ENCODE data around the gene RGS3. TPM values are rescaled to one million over a fixed set of nuclear protein-coding genes. Genes with fewer than 3 reads are reported as not detected.

Gene RGS3
- total RNA-seq, 1 donor from 2014 or later, result 29.9 TPM

DNA sequence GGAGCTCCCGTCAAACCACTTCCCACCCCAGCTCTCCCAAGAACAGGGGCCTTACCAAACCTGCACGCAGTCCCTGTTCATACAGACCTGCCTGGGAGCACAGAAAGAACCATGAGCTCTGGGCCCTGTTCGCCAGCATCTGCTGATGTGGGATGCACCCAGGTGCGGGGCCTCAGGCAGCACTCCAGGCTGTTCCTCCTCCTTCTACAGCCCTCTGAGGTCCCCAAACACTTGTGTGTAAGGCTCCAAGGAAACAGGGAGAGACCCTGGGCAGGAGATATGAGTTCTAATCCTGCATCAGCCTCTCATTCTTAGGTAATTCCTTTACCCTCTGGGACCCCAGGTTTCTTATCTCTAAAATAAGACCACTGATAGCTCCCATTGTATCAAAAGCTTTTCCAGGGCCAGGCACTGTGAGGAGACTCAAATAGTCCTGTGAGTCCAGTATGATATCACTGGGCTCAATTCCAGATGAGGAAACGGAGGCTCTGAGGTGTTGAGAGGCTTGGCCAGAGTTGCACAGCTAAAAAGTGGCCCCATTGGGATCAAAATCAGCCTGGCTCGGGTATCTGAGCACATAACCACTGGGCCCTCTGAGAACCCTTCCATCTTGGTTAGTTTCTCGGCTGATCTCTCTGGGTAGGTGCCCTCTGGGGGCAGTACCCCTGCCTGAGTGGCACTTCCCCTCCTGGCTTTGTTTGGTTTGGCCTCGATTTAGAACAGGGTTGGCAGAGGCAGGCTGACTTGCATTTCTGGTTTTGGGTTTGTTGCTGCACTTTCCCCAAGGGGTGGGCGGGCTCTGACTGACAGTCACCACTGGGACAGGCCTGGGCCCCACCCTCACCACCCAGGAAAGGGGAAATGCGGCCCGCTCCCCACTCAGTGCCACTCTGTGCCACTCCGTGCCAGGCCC, 116.8 kb downstream of the RGS3 start:
- H3K9me3 Mint-ChIP-seq, result no peaks in the 10 kb centered on the region
- no peaks in the 10 kb centered on the region for H3K36me3 Mint-ChIP-seq
- TF ChIP-seq, protein P1, sequence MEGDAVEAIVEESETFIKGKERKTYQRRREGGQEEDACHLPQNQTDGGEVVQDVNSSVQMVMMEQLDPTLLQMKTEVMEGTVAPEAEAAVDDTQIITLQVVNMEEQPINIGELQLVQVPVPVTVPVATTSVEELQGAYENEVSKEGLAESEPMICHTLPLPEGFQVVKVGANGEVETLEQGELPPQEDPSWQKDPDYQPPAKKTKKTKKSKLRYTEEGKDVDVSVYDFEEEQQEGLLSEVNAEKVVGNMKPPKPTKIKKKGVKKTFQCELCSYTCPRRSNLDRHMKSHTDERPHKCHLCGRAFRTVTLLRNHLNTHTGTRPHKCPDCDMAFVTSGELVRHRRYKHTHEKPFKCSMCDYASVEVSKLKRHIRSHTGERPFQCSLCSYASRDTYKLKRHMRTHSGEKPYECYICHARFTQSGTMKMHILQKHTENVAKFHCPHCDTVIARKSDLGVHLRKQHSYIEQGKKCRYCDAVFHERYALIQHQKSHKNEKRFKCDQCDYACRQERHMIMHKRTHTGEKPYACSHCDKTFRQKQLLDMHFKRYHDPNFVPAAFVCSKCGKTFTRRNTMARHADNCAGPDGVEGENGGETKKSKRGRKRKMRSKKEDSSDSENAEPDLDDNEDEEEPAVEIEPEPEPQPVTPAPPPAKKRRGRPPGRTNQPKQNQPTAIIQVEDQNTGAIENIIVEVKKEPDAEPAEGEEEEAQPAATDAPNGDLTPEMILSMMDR (conservative IDR thresholded peaks at IDR 0.05), result no peak
- no peaks in the 10 kb centered on the region for H3K27me3 Mint-ChIP-seq
- peak overlapping the region; percentile 66 for H3K27ac Mint-ChIP-seq
- DNase-seq (ENCODE audit: extremely low spot score, unreplicated experiment), result no peak
- H3K4me1 Mint-ChIP-seq (ENCODE audit: unreplicated experiment), result peaks cover 27% of the 10 kb centered on the region
- H3K4me3 Mint-ChIP-seq, result peak overlapping the region; percentile 48

DNA sequence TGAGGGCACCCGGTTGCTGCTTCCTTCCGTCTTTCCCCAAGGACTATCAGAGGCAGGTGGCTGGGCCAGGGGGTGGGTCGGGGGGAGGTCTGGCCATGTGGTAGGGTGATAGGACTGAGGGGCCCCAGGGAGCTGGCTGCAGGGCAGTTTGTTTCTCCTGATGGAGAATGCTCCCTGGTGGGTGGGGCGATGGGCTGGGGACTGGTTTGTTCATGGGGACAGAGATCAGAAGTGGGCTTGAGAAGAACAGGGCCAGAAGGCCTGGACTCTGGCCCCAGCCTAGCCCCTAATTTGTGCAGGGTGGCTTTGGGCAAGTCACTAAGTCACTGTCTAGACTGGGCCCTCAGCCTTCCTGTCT, 117.4 kb downstream of the RGS3 start:
- no peaks in the 10 kb centered on the region for H3K9me3 Mint-ChIP-seq
- no peak overlapping the region for H3K27ac Mint-ChIP-seq
- H3K4me3 Mint-ChIP-seq, result no peak overlapping the region
- TF ChIP-seq, protein P1 (conservative IDR thresholded peaks at IDR 0.05), result no peak
- H3K27me3 Mint-ChIP-seq, result no peaks in the 10 kb centered on the region
- DNase-seq (ENCODE audit: extremely low spot score, unreplicated experiment), result no peak
- peaks cover 23% of the 10 kb centered on the region for H3K4me1 Mint-ChIP-seq (ENCODE audit: unreplicated experiment)
- no peaks in the 10 kb centered on the region for H3K36me3 Mint-ChIP-seq

DNA sequence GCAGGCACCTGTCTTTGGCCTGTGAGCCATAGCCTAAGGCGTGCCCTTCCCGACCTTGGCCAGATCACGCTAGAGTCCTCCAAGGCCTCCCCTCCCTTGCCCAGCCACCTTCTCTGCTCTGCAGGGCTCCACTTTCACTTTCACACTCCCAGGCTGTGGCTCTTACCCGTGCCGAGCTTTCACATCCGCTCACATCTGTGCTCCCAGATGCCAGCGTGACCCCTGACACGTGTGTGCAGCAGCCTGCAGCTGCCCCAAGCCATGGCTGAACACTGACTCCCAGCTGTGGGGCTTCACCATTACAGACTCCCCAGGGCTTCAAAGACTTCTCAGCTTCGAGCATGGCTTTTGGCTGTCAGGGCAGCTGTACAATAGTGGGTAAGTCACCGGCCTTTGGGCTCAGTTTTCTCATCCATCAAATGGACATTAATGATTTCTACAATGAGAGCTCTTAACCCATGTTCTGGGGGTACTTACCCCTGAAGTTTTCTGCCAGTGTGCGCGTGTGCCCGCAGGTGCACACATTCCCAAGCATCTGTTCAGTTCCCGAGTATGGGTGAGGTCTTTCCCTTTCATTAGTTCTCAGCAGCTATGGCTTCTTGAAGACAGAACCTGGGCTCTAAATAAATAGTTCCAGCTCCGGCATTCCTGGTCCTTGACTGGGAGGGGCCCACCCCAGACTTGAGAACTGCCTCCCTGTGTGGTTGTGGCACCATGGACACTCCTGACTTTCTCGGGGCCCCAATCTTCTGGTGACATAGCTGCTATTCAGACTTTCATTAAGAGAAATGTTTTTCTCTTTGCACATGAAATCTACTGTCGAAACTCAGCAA, 118.6 kb downstream of the RGS3 start:
- TF ChIP-seq, protein P1 (conservative IDR thresholded peaks at IDR 0.05), result no peak
- peaks cover 23% of the 10 kb centered on the region for H3K4me1 Mint-ChIP-seq (ENCODE audit: unreplicated experiment)
- H3K27me3 Mint-ChIP-seq, result no peaks in the 10 kb centered on the region
- peak overlapping the region; percentile 62 for H3K27ac Mint-ChIP-seq
- no peaks in the 10 kb centered on the region for H3K36me3 Mint-ChIP-seq
- H3K4me3 Mint-ChIP-seq, result no peak overlapping the region
- no peak for DNase-seq (ENCODE audit: extremely low spot score, unreplicated experiment)
- H3K9me3 Mint-ChIP-seq, result no peaks in the 10 kb centered on the region

DNA sequence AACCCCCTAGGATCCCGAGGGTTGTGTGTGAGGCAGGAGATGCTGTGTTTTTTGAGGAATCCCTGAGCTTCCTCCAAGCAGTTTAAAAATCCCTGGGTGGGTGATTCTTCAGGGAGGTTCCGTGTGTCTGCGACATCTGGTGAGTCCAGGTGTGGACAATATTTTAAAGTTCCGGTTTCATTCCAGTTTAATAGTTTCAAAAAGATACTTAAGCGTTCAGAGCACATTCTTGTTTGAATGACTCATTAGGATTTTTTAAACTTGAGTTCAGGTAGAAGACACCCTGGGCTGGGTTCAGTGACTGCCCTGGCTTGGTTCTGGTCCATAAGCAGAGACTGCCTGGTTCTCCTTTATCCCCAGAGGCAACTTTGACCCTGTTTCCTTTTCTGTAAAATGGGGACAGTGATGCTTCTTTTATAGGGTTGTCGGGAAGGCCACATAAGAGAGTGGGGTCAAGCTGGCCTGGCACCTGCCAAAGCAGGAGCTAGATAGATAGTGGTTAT, 119.2 kb downstream of the RGS3 start:
- no peaks in the 10 kb centered on the region for H3K9me3 Mint-ChIP-seq

More for the DNA sequence above, 119.2 kb downstream of the RGS3 start:
- DNase-seq (ENCODE audit: extremely low spot score, unreplicated experiment), result no peak
- TF ChIP-seq, protein P1 (conservative IDR thresholded peaks at IDR 0.05), result no peak
- H3K36me3 Mint-ChIP-seq, result no peaks in the 10 kb centered on the region
- peak overlapping the region; percentile 62 for H3K27ac Mint-ChIP-seq
- no peaks in the 10 kb centered on the region for H3K27me3 Mint-ChIP-seq
- H3K4me3 Mint-ChIP-seq, result no peak overlapping the region
- peaks cover 21% of the 10 kb centered on the region for H3K4me1 Mint-ChIP-seq (ENCODE audit: unreplicated experiment)
